GM18858 (cell line): ENCODE measurements around the gene APLNR.

ENCODE experiments used
- ATAC-seq: cut with Tn5 transposase; IDR thresholded peaks from one replicate; pipeline ENCODE4 v1.9.1; 2021; ENCODE audit not compliant: unreplicated experiment

The APLNR gene

DNA sequence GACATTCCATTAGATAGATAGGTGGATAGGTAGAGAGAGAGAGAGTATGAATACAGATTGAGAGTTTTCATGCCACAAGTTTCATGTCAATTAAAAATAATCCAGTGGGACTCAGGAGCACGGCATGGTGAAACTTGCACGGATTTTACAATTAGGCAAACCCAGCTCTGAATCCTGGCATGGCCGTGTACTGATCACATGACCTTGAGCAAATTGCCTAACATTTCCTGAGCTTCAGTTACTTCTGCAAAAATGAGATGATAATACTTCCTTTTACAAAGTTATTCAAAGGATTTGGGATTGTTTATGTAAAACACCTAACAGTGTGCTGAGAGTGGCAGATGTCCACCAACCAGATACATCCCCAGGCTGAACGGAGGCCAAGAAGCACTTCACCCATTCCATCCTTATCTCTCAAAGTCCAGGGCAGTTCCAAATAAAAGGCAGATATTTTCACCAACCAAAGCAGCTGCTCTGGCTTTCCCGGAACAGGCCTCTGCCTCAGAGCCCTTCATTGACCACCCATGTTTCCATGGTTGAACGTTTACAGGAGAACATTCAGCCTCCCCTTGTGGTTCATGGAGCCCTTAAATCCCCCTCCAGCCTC is 17.9 kb downstream of the APLNR start:
- ATAC-seq = no peak

DNA sequence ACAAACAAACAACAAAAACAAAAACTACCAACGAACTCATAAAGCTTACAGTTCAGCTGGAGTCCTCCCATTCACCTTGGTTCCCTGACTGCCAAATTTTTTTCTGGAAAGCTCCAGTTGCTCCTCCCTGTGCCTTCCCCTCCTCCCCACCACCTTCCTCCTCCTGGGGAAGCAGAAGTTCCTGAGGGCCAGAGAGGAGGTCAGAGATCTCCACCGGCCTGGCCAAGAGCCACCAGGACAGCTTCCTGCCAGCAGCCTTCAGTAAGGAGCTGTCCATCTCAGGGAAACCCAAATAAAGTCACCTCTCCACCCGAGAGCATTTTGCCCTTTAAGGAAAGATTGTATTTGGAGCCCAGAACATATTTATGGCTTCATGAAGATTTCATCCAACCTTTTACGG is 20.0 kb downstream of the APLNR start:
- ATAC-seq = no peak

DNA sequence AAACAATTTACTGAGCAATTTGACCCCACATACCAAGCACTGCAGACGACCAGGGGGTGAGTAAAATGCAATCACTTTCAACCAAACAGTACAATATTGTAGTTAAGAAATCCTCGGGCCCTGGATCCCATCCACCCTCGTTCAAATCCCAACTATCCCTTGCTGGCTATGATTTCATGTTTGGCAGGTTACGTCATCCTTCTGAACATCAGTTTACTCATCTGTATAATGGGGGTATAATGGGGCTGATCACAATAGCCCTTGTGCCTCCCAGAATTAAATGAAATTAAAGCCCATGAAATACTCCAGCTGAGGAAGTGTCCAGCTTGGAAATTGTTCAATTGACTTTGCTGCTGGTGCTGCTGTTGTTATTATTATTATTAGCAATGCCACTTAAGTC is 20.6 kb downstream of the APLNR start:
- no peak for ATAC-seq

DNA sequence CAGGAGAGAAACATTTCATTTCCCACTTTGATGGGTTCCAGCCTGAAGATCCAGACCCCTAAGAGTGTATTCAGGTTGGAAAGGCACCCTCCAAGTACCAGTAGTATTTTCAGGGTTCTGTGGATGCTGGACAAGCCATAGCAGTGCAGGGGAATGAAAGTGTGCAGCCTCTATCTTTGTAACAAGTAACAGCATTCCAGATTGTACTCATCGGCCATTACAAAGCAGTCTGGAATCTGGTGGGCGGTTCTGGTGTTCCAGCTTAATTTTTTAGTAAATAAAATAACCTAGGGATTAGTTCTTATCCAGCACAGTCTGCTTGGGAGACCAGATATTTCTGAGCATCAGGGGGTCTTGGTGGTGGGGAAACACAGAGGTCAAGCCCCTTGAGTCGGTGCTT is 22.6 kb downstream of the APLNR start:
- ATAC-seq = no peak

DNA sequence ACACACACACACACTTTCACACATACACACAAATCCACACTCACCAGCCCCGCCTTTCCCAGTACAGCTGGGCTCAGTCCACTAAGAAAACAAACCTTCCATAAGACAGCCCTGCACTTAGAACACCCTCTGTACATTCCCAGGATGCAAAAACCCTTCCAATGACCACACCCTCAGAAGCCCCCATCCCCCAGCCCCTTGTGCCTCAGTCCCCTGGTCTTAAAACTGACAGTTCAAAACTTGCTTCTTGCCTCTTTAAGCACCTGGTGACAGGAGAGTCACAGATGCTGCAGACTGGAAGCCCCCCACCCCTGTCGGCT is 23.0 kb downstream of the APLNR start:
- ATAC-seq = no peak

DNA sequence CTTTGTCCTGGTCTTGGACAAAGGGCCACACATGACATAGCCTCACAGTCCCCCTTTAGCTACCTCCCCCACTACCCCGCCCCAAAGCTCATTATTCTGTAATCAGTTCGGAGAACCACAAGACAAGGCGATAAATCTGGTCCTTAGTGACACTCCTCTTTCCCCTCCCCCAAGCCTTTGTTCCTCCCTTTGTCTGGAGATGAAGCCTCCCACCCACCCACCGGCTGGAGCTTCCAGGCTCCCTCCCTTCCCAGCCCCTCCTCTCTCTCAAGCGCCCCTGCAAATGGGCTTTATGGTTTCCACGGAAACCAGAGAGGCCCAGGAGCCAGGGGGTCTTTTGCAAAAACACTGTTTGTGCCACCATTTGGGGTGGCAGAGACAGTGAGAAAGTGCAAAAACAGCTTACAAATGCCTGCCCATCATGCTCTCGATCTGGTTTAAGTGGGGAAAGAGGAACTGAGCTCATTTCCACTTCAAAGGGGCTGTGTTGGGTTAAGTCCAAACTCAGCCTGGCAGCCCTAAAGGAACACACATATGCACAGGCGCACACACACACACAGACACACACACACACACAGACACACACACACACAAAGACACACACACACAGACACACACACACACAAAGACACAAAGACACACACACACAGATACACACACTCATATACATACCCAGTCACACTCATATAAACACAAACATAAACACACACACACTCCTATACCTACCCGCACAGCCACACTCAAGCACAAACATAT is 23.5 kb downstream of the APLNR start:
- ATAC-seq = no peak

DNA sequence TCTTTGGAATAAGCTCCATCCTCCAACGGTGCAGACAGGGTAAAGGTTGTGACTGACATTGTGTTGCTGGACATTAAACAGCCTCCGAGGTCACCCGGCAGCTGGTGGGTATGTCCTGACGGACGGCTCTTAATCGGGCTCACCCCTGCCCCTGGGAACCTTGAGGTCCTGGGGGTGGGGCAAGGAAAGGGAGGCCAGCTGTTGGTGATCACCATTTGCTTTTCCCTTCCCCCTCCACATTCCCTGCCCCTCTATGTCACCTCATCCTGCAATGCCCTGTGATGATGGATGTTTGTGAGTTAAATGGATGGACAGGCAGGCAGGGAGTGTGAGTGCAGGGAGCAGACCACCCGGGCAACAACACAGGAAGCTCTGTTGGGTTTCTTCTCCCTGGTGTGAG is 26.3 kb downstream of the APLNR start:
- ATAC-seq = no peak

DNA sequence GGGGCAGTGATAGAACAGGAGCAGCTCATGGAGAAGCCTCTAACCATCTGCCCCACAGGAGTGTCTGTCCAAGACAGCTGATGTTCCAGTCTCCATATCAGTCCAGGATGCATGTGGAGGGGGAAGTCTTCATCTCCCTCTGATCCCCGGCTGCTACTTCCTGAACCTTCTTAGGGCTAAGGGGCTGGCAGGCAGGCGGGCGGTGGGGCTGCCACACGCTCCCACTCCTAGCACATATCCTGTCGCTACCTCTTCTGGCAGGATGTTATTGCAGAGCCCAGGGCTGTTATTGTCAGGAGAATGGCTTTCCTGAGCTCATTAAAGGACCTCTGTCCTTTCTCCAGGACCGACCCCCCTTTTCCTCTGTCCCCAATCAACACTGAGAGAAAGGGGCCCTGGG is 29.9 kb downstream of the APLNR start:
- ATAC-seq = no peak

DNA sequence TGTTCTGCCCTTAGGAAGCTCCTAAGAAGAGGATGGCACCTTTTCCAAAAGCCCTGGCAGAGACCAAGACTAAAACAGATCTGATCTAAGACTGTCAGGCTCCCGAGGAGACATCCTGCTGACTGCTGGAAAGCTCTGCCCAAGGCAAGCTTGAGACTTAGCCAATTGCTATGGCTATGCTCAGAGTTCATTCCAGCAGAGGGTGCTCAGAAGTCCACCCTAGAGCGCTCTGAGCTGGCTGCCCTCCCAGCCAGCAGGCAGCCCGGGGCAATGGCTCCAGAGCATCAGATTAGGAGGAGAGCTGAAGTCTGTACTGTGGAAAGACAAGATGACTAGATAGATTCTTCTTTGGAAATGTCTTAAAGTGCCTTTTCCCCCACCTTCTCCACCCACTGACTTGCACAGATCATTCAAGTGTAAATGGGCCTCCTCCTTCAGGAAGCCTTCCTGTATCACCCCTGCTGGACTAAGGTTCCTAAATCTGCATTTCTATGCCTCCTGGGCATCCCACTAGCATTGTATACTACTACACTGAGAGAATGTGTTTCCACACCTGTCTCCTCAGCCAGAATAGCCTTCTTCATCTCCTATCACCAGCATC is 31.9 kb downstream of the APLNR start:
- no peak for ATAC-seq

DNA sequence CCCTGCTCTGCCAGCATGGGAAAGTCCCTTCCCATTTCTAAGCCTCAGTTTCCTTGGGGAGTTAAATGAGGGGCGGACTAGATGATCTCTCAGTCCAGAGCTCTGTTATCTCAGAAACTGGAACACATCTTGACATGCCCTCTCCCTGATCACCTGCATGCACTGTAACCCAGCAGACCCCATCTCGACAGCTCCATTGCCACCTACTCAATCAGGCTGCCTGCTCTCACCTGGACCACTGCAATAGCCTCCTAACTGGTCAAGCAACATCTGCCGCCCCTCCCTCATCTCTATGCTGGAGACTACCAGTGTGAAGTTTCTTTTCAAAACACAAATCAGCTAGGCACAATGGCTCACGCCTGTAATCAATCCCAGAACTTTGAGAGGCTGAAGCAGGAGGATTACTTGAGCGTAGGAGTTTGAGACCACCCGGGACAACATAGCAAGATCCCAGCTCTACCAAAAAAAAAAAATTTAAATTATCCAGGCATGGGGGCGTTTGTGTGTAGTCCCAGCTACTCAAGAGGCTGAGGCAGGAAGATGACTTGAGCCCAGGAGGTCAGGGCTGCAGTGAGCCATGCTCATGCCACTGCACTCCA is 33.1 kb downstream of the APLNR start:
- ATAC-seq = no peak

DNA sequence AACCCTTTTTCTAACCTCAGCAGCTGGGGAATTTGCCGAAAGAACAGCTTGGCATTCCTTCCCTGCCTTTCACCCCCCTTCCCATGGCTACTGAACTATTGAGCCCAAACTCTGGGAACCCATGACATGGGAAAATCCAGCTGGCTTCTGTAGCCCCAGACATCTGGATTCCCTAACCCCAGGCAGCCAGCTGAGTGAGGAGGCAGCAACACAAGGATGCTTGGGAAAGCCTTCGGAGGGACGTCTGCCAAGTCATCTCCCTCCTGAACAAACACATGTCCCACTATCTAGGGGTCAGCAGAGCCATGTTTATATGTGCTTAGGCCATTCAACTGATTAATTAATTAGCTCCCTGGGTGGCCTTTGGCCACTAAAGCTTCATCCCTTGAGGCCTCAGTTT is 33.7 kb downstream of the APLNR start:
- no peak for ATAC-seq

DNA sequence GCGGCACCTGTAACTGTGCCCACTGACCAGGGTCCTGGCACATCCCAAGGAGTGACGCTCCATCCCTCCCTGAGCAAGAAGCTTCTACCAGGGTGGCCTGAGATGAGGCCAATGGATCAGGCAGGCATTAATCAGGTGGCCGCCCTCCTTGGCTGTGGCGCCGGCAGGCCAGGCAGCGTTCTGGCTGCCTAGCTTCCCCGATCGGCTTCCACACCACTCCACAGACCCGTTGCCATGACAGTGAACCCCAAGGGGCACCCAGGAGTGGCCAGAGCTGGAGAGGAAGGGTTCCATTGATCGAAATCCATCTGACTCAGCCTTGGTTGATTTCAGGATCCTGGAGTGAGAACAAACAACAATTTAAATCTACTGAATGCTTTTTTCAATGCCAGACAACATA is 34.8 kb downstream of the APLNR start:
- no peak for ATAC-seq

DNA sequence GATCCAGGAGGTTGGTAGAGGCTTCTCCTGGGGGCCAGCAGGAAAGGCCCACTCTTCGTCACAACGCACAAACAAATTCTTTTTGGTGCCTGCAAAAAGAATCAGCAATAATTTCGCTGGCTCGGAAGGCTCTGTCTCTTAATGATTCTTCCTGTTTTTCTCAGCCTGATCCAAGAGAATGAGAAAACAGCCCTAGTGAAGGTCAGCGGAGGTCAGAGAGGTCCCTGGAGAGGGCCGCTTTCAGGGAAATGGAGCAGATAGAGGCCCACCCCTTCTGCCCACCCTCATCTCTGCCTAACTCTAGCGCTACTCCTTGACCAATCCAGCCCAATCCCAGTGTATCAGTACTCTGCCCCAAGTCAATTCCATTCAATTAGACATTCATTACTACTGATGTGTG is 36.1 kb downstream of the APLNR start:
- ATAC-seq = no peak

DNA sequence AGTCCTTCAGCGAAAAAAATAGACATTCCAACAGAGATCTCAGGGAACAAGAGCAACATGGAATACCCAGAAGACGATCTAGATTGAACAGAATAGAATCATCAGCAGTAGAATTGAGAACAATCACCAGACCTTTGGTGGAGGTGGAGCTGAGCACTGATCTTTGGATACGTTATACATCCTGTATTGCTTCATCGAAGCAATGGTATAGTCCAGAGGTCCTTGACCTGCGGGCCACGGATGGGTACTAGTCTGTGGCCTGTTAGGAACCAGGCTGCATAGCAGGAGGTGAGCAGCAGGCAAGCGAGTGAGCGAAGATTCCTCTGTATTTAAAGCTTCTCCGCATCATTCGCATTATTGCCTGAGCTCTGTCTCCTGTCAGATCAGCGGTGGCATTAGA is 37.7 kb downstream of the APLNR start:
- ATAC-seq = no peak

DNA sequence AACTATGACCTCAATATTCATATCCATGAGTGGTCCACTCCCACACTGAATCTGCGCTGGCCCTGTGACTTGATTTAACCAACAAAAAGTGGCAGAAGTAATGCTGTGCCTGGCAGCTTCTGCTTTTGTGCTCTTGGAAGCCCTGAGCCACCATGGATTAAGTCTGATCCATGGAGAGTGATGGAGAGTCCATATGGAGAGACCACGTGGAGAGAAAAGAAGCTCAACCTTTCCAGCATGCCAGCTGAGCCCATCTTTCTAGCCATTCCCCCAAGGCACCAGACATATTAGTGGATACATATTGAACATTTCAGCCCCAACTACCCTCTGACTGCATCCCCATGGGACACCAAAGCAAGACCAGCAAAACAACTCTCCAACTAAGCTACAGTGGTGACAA is 39.3 kb downstream of the APLNR start:
- ATAC-seq = no peak

DNA sequence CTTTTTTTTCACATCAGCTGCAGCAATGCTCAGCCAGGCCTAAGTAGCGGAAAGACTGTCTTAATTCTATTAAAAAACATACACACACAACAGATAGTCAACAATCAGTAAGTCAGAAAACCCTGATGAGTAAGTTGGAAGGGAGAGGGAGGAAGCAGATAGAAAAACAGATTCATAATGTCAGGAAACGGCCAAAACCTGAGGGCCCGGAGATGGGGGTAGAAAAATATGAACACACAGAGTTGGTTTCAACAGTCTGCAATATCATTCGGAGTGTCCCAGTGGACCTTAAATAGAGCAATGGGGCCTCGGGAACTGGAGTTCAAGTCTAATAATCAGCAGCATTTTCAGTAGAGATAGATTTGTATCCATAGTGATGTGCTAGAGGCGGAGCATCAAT is 40.5 kb downstream of the APLNR start:
- ATAC-seq = no peak

DNA sequence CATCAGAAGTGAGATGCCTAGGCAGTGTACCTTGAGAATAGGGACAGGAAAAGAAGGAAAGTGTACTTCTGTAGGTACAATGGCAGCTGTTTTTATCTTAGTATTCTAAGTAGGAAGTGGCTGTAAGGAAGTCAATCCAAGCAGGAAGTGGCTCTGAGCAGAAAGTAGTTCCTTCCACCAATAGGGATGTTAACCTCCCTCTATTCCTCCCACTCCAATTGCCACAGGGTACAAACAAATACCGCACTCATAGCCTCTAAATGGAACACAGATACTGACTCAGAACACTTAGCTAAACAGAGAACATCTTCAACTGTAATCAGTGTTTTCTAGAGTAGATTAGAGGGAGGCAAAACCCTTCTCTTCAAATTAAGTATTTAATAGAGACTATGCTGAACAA is 44.7 kb downstream of the APLNR start:
- no peak for ATAC-seq

DNA sequence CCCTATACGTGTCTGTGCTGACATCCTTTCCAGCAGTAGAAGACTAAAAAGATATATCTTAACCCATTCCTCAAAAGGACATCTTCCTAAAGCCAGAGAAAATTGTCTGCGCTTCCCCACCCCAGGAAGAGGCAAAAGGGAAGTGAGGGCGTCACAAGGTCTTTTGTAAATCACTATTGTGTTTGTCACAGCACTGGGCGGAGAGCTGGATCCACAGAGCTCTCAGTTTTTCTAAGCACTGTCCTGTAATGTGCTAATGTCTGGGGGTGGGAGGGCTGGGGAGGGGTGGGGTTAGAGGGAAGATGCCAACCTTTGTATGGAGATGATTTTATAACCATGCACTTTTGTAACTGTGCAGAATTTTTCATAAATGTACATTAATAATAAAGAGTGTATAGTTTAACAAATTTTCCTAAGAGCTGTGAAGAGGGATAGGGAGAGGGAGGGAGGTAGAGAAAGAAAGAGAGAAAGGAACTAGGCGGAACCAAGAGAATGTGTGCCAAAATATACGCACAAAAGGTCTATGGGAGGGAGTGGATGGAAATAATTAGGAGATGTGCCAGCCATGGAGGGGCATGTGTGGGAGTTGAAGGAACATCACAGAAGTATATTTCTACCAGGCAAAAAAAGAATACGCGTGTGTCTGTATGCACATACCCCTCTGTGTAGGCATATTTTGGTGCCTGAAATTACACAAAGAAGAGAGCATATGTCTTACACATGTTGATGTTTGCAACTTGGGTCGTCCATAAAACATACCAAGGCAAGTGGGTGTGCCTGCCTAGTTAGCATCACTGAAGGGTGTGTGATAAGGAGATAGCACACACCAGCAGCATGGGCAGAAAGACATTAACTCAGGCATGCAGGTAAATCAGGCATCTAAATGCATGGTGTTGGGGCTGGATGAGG is 45.5 kb downstream of the APLNR start:
- ATAC-seq = no peak

DNA sequence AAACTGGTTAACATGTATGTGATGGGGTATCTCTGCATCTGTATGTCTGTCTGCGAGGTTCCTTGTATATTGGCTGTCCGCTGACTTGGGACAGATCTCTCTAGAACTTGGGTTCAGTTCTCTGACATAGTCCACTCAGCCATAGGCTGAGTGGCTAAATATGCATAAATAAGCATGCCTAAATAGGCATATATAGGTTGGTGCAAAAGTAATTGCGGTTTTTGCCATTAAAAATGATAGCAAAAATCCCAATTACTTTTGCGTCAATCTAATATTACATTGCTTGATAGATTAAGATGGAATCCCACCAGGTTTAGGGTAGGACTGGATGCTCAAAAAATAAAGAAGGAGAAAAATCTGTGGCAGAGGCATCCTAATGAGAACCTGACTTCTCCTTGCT is 46.5 kb downstream of the APLNR start:
- no peak for ATAC-seq
